Suprapubic skin (tissue), 4 donors: ENCODE measurements around the gene GTPBP6. TPM values are rescaled to one million over a fixed set of nuclear protein-coding genes. Genes with fewer than 3 reads are reported as not detected.

Experiments
- DNase-seq, 2 donors: peaks; one replicate each; pipeline ENCODE4 v3.0.0-alpha.2; 2019; ENCODE audit warnings: low spot score in 2 of 2
- H3K27ac ChIP-seq: fragments of 200-600 bp; sonication (generic); one replicate; pipeline ENCODE4 v1.5.1; 2019
- H3K27me3 ChIP-seq: fragments of 200-600 bp; sonication (generic); one replicate; pipeline ENCODE4 v1.5.1; 2019
- H3K36me3 ChIP-seq: fragments of 200-600 bp; sonication (generic); one replicate; pipeline ENCODE4 v1.5.1; 2019
- H3K4me1 ChIP-seq: fragments of 200-600 bp; sonication (generic); one replicate; pipeline ENCODE4 v1.5.1; 2019
- H3K4me3 ChIP-seq: fragments of 200-600 bp; sonication (generic); one replicate; pipeline ENCODE4 v1.5.1; 2019; ENCODE audit warnings: mild to moderate bottlenecking
- H3K9me3 ChIP-seq: fragments of 200-600 bp; sonication (generic); one replicate; pipeline ENCODE4 v1.5.1; 2019
- CTCF ChIP-seq, 2 donors: fragments of 200-600 bp in 1 of 2; fragments of 450-650 bp in 1 of 2; sonication (generic) in 1 of 2; IDR thresholded peaks; one replicate each; pipeline ENCODE4 v1.5.1; 2016 to 2019; ENCODE audit warnings: antibody characterized with exemption in 2 of 2, mild to moderate bottlenecking in 1 of 2, moderate library complexity in 1 of 2
- EP300 ChIP-seq: sonication (generic); formaldehyde crosslinking; IDR thresholded peaks from one replicate; pipeline ENCODE4 v1.6.1; 2017; ENCODE audit warnings: antibody characterized with exemption
- POLR2A ChIP-seq, 2 donors: fragments of 450-650 bp; IDR thresholded peaks; one replicate each; pipeline ENCODE4 v1.6.1; 2017; ENCODE audit warnings: antibody characterized with exemption in 2 of 2, mild to moderate bottlenecking in 2 of 2, moderate library complexity in 2 of 2
- POLR2AphosphoS5 ChIP-seq, 3 donors: sonication (generic); formaldehyde crosslinking; IDR thresholded peaks; one replicate each; pipeline ENCODE4 v1.6.1; 2017; ENCODE audit warnings: antibody characterized with exemption in 3 of 3
- WGBS: methylation state at CpG from one replicate; pipeline ENCODE4 v1.1.5; 2018; 5-methylcytosine and 5-hydroxymethylcytosine counted together
- total RNA-seq, 4 donors: library from RNA; depleted of rRNA; stranded (reverse); fragments of >200 nt; gene quantifications; one replicate each; pipeline ENCODE4 v1.1.0, GENCODE V29; 2016

Gene GTPBP6
- total RNA-seq, 4 donors from 2014 or later = 29.7 to 36.4 (median 34.3) TPM

- Histone ChIP-seq H3K27me3 (peaks cover 6% of the 10 kb centered on the region), H3K27ac (no peak overlapping the region), H3K36me3 (peaks cover 56% of the 10 kb centered on the region), H3K4me1 (peaks cover 8% of the 10 kb centered on the region), H3K4me3 (no peak overlapping the region), H3K9me3 (no peaks in the 10 kb centered on the region)
- no peak for DNase-seq
- TF ChIP-seq POLR2A (IDR thresholded peaks at IDR 0.05) = no peak
- no peak for TF ChIP-seq EP300
- TF ChIP-seq POLR2AphosphoS5 (IDR thresholded peaks at IDR 0.05) = no peak
- TF ChIP-seq CTCF (IDR thresholded peaks at IDR 0.05) = no peak
- WGBS = 89% methylated on average over 21 of the region's 21 CpGs
Measured at GRCh38 chrX:336227-336626, 17.6 kb upstream of the GTPBP6 start.

GRCh38 chrX:335758-336155, 17.2 kb upstream of the GTPBP6 start:
- Histone ChIP-seq H3K27ac (no peak overlapping the region), H3K36me3 (peaks cover 52% of the 10 kb centered on the region), H3K4me1 (peaks cover 13% of the 10 kb centered on the region), H3K4me3 (no peak overlapping the region), H3K9me3 (no peaks in the 10 kb centered on the region), H3K27me3 (peaks cover 11% of the 10 kb centered on the region)
- 98% methylated on average over 17 of the region's 17 CpGs for WGBS
- no peak for DNase-seq
- no peak for TF ChIP-seq POLR2AphosphoS5 (IDR thresholded peaks at IDR 0.05)
- no peak for TF ChIP-seq CTCF (IDR thresholded peaks at IDR 0.05)
- no peak for TF ChIP-seq EP300
- TF ChIP-seq POLR2A (IDR thresholded peaks at IDR 0.05) = no peak

- TF ChIP-seq CTCF (IDR thresholded peaks at IDR 0.05) = no peak
- Histone ChIP-seq H3K36me3 (peaks cover 48% of the 10 kb centered on the region), H3K4me1 (peaks cover 16% of the 10 kb centered on the region), H3K9me3 (no peaks in the 10 kb centered on the region), H3K4me3 (no peak overlapping the region), H3K27ac (no peak overlapping the region), H3K27me3 (peaks cover 17% of the 10 kb centered on the region)
- peak in 1 of 2 donors; percentile 56 for DNase-seq
- WGBS = 94% methylated on average over 23 of the region's 47 CpGs
Measured at GRCh38 chrX:334971-335757, 16.6 kb upstream of the GTPBP6 start.

GRCh38 chrX:334331-334891, 15.8 kb upstream of the GTPBP6 start:
- H3K4me3 ChIP-seq = no peak overlapping the region
- over 99% methylated on average over 24 of the region's 53 CpGs for WGBS
- peaks cover 16% of the 10 kb centered on the region for H3K4me1 ChIP-seq
- TF ChIP-seq POLR2AphosphoS5 (IDR thresholded peaks at IDR 0.05) (no peak), POLR2A (IDR thresholded peaks at IDR 0.05) (no peak), CTCF (IDR thresholded peaks at IDR 0.05) (no peak), EP300 (no peak)
- peak in 1 of 2 donors; percentile 52 for DNase-seq
- H3K36me3 ChIP-seq = peaks cover 48% of the 10 kb centered on the region
- peaks cover 20% of the 10 kb centered on the region for H3K27me3 ChIP-seq
- H3K27ac ChIP-seq = no peak overlapping the region
- H3K9me3 ChIP-seq = no peaks in the 10 kb centered on the region

GRCh38 chrX:333611-334311, 15.2 kb upstream of the GTPBP6 start:
- TF ChIP-seq POLR2A (IDR thresholded peaks at IDR 0.05) = no peak
- TF ChIP-seq EP300 = no peak
- no peak for TF ChIP-seq CTCF (IDR thresholded peaks at IDR 0.05)
- no peak for TF ChIP-seq POLR2AphosphoS5 (IDR thresholded peaks at IDR 0.05)
- H3K9me3 ChIP-seq = no peaks in the 10 kb centered on the region
- peaks cover 20% of the 10 kb centered on the region for H3K27me3 ChIP-seq
- H3K4me1 ChIP-seq = peaks cover 16% of the 10 kb centered on the region
- DNase-seq = no peak
- peaks cover 48% of the 10 kb centered on the region for H3K36me3 ChIP-seq
- no peak overlapping the region for H3K4me3 ChIP-seq
- H3K27ac ChIP-seq = no peak overlapping the region
- 96% methylated on average over 44 of the region's 51 CpGs for WGBS
